Mononuclear cell (primary cell): Measurements from ENCODE around the gene ATP13A3. TPM values are rescaled to one million over a fixed set of nuclear protein-coding genes. Genes with fewer than 3 reads are reported as not detected.
"Not testable (repeated sequence)": the region's sequence is repeated elsewhere in the genome, so short reads cannot be mapped to it uniquely, and the experiment has no call there.

Experiments
- H3K27me3 ChIP-seq: 2 replicates; pipeline ENCODE4 v1.6.0; 2011; ENCODE audit warnings: low read length, control low read depth; ENCODE audit not compliant: insufficient read depth
- H3K4me1 ChIP-seq: 2 replicates; pipeline ENCODE4 v1.5.1; 2011; ENCODE audit warnings: mild to moderate bottlenecking, low read length, control low read depth; ENCODE audit not compliant: insufficient read depth
- H3K4me3 ChIP-seq: 2 replicates; pipeline ENCODE4 v1.5.1; 2011; ENCODE audit warnings: mild to moderate bottlenecking, low read length, moderate library complexity
- H3K9me3 ChIP-seq: 2 replicates; pipeline ENCODE4 v1.5.1; 2011; ENCODE audit warnings: low read depth, mild to moderate bottlenecking, control low read depth, low read length
- total RNA-seq: library from RNA; depleted of rRNA; stranded (reverse); fragments of >200 nt; gene quantifications from one replicate; pipeline ENCODE4 v1.2.3, GENCODE V29; 2012

The ATP13A3 gene
- total RNA-seq, 1 donor = 179 TPM

- peaks cover 16% of the 10 kb centered on the region for H3K4me1 ChIP-seq
- no peaks in the 10 kb centered on the region for H3K27me3 ChIP-seq
- H3K9me3 ChIP-seq = no peaks in the 10 kb centered on the region
- H3K4me3 ChIP-seq = no peak overlapping the region
Observed at GRCh38 chr3:194508491-194509453, 22.0 kb upstream of the ATP13A3 start.

GRCh38 chr3:194507571-194507970 lies 20.8 kb upstream of the ATP13A3 start:
- peaks cover 16% of the 10 kb centered on the region for H3K4me1 ChIP-seq
- H3K9me3 ChIP-seq = no peaks in the 10 kb centered on the region
- no peaks in the 10 kb centered on the region for H3K27me3 ChIP-seq
- H3K4me3 ChIP-seq = no peak overlapping the region

GRCh38 chr3:194505791-194506415 lies 19.1 kb upstream of the ATP13A3 start:
- H3K4me3 ChIP-seq = no peak overlapping the region
- peaks cover 16% of the 10 kb centered on the region for H3K4me1 ChIP-seq
- no peaks in the 10 kb centered on the region for H3K27me3 ChIP-seq
- no peaks in the 10 kb centered on the region for H3K9me3 ChIP-seq

- H3K4me3 ChIP-seq = no peak overlapping the region
- no peaks in the 10 kb centered on the region for H3K27me3 ChIP-seq
- H3K4me1 ChIP-seq = peaks cover 16% of the 10 kb centered on the region
- no peaks in the 10 kb centered on the region for H3K9me3 ChIP-seq
Observed at GRCh38 chr3:194504861-194505260, 18.1 kb upstream of the ATP13A3 start.

GRCh38 chr3:194504146-194504545 lies 17.3 kb upstream of the ATP13A3 start:
- Histone ChIP-seq H3K4me1 (peaks cover 14% of the 10 kb centered on the region), H3K9me3 (no peaks in the 10 kb centered on the region), H3K27me3 (no peaks in the 10 kb centered on the region), H3K4me3 (no peak overlapping the region)

GRCh38 chr3:194503081-194503531 lies 16.3 kb upstream of the ATP13A3 start:
- H3K4me1 ChIP-seq = peaks cover 5% of the 10 kb centered on the region
- H3K9me3 ChIP-seq = no peaks in the 10 kb centered on the region
- no peaks in the 10 kb centered on the region for H3K27me3 ChIP-seq
- H3K4me3 ChIP-seq = no peak overlapping the region

- no peaks in the 10 kb centered on the region for H3K27me3 ChIP-seq
- no peak overlapping the region for H3K4me3 ChIP-seq
- peaks cover 25% of the 10 kb centered on the region for H3K4me1 ChIP-seq
- H3K9me3 ChIP-seq = no peaks in the 10 kb centered on the region
Observed at GRCh38 chr3:194500198-194500597, 13.4 kb upstream of the ATP13A3 start.

- not testable (repeated sequence) for H3K9me3 ChIP-seq, H3K4me3 ChIP-seq, H3K27me3 ChIP-seq
- peaks cover 25% of the 10 kb centered on the region for H3K4me1 ChIP-seq
Observed at GRCh38 chr3:194499516-194499915, 12.7 kb upstream of the ATP13A3 start.

- no peak overlapping the region for H3K4me3 ChIP-seq
- H3K9me3 ChIP-seq = no peaks in the 10 kb centered on the region
- no peaks in the 10 kb centered on the region for H3K27me3 ChIP-seq
- H3K4me1 ChIP-seq = peaks cover 30% of the 10 kb centered on the region
Observed at GRCh38 chr3:194497799-194498575, 11.2 kb upstream of the ATP13A3 start.

GRCh38 chr3:194496217-194496919 lies 9.6 kb upstream of the ATP13A3 start:
- Histone ChIP-seq H3K27me3 (no peaks in the 10 kb centered on the region), H3K4me1 (peaks cover 46% of the 10 kb centered on the region), H3K9me3 (no peaks in the 10 kb centered on the region), H3K4me3 (no peak overlapping the region)

- Histone ChIP-seq H3K4me1 (peaks cover 56% of the 10 kb centered on the region), H3K9me3 (no peaks in the 10 kb centered on the region)
Observed at GRCh38 chr3:194494951-194495374, 8.2 kb upstream of the ATP13A3 start.

GRCh38 chr3:194493995-194494927 lies 7.5 kb upstream of the ATP13A3 start:
- H3K4me1 ChIP-seq = peaks cover 63% of the 10 kb centered on the region
- H3K4me3 ChIP-seq, H3K9me3 ChIP-seq, H3K27me3 ChIP-seq: not testable (repeated sequence)

More at GRCh38 chr3:194494951-194495374, 8.2 kb upstream of the ATP13A3 start:
- H3K27me3 ChIP-seq = no peaks in the 10 kb centered on the region
- H3K4me3 ChIP-seq = no peak overlapping the region

- Histone ChIP-seq H3K9me3 (no peaks in the 10 kb centered on the region), H3K4me1 (peaks cover 73% of the 10 kb centered on the region), H3K27me3 (no peaks in the 10 kb centered on the region), H3K4me3 (no peak overlapping the region)
Observed at GRCh38 chr3:194492001-194492400, 5.2 kb upstream of the ATP13A3 start.
